ENCODE results near the gene UQCRQ. TPM values are rescaled to one million over a fixed set of nuclear protein-coding genes. Genes with fewer than 3 reads are reported as not detected.

Gene UQCRQ
- total and polyA plus RNA-seq, 2 donors from 2014 or later = 306 to 1,158 TPM

DNA sequence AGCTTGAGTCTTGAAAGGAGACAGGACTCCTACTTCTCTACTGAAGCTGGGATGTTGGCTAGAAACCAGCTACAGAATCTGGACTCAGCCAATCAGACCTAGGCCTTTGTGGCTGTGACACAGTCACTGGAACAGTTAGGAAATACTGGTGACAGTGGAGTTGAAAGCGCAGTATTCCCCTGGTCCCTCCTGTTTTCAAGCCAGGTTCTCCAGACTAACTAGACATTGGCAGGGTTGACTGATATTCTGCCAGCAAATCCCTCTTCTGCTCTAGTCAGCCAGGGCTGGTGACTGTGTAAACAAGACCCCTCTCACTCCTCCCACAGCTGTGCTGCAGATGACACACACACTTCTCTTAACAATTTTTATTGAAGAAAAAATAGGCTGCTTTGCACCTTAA is 44.7 kb upstream of the UQCRQ start:
- H3K27ac ChIP-seq (ENCODE audit: low read depth in 2 of 2, low read length in 2 of 2) = no peak overlapping the region
- no peak overlapping the region for H3K9ac ChIP-seq (ENCODE audit: low read length in 3 of 3)
- peak in 1 of 5 donors; percentile 48 for DNase-seq
- H3K27me3 ChIP-seq (ENCODE audit: control insufficient read depth, insufficient read depth, low read length) = no peaks in the 10 kb centered on the region
- peaks cover 0 to 5% (median 0%) of the 10 kb centered on the region in 3 donors for H3K4me1 ChIP-seq (ENCODE audit: control insufficient read depth in 2 of 3, insufficient read depth in 2 of 3, low read depth in 1 of 3, low read length in 3 of 3)
- intact Hi-C loops (cut with DNase I) = no loop called here
- TF ChIP-seq, protein P1, sequence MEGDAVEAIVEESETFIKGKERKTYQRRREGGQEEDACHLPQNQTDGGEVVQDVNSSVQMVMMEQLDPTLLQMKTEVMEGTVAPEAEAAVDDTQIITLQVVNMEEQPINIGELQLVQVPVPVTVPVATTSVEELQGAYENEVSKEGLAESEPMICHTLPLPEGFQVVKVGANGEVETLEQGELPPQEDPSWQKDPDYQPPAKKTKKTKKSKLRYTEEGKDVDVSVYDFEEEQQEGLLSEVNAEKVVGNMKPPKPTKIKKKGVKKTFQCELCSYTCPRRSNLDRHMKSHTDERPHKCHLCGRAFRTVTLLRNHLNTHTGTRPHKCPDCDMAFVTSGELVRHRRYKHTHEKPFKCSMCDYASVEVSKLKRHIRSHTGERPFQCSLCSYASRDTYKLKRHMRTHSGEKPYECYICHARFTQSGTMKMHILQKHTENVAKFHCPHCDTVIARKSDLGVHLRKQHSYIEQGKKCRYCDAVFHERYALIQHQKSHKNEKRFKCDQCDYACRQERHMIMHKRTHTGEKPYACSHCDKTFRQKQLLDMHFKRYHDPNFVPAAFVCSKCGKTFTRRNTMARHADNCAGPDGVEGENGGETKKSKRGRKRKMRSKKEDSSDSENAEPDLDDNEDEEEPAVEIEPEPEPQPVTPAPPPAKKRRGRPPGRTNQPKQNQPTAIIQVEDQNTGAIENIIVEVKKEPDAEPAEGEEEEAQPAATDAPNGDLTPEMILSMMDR (IDR thresholded peaks at IDR 0.05; ENCODE audit: borderline replicate concordance, extremely low read depth, insufficient read depth) = no peak
- no peak overlapping the region for H3K4me3 ChIP-seq (ENCODE audit: low read length in 3 of 3)
- FAIRE-seq = no peak
- H3K36me3 ChIP-seq (ENCODE audit: control insufficient read depth in 2 of 3, insufficient read depth in 3 of 3, low read length in 3 of 3) = no peaks in the 10 kb centered on the region
- no peaks in the 10 kb centered on the region for H3K9me3 ChIP-seq (ENCODE audit: control insufficient read depth in 2 of 3, insufficient read depth in 1 of 3, low read length in 3 of 3)

DNA sequence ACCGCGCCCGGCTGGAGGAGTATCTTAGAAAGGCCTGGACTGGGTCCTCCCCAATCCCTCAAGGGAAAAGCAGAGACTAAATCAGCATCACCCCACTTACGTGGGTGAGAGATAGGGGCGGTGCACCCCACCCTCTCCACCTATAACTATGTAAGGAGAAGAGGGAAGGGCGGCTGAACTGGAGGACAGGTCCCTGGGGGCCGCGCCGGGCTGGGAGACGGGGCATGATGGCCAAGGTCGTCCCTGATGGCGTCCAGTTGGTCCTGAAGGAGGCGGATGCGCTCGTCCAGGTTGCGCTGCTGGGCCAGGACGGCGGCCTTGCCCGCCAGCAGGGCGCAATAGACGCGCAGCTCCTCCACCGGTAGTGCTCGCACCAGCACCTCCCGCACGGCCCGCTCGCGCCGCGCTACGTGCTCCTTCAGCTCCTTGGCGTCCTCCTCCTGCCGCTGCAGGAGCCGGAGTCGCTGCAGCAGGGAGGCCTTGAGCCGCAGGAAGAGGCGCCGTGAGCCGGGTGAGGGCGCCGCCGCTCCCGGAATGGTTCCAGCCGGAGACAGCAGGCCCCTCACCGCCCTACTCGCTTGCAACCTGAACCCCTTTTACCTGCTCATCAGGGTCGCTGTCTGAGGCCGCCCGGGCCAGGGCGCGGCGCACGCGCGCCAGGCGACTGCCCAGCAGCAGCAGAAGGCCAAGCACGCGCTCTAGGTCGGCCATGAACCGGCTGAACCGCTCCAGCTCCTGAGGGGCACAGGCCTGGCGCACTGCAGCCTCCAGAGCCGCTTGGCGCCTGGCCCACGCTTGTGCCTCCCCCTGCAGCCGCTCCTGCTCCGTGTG is 43.6 kb upstream of the UQCRQ start:
- Histone ChIP-seq H3K9ac (ENCODE audit: low read length in 3 of 3) (no peak overlapping the region), H3K4me1 (ENCODE audit: control insufficient read depth in 2 of 3, insufficient read depth in 2 of 3, low read depth in 1 of 3, low read length in 3 of 3) (peaks cover 0 to 5% (median 0%) of the 10 kb centered on the region in 3 donors)
- DNase-seq = peak; percentile 80 to 89 (median 81)

GRCh38 chr5:132823481-132824050 is 42.9 kb upstream of the UQCRQ start:
- Histone ChIP-seq H3K36me3 (ENCODE audit: control insufficient read depth in 2 of 3, insufficient read depth in 3 of 3, low read length in 3 of 3) (no peaks in the 10 kb centered on the region), H3K9ac (ENCODE audit: low read length in 3 of 3) (peak overlapping the region in 1 of 3 donors; percentile 19), H3K9me3 (ENCODE audit: control insufficient read depth in 2 of 3, insufficient read depth in 1 of 3, low read length in 3 of 3) (no peaks in the 10 kb centered on the region), H3K4me3 (ENCODE audit: low read length in 3 of 3) (peak overlapping the region in 1 of 3 donors; percentile 39), H3K27ac (ENCODE audit: low read depth in 2 of 2, low read length in 2 of 2) (no peak overlapping the region), H3K27me3 (ENCODE audit: control insufficient read depth, insufficient read depth, low read length) (no peaks in the 10 kb centered on the region), H3K4me1 (ENCODE audit: control insufficient read depth in 2 of 3, insufficient read depth in 2 of 3, low read depth in 1 of 3, low read length in 3 of 3) (peaks cover 0 to 5% (median 0%) of the 10 kb centered on the region in 3 donors)
- TF ChIP-seq, protein P1 (IDR thresholded peaks at IDR 0.05; ENCODE audit: borderline replicate concordance, extremely low read depth, insufficient read depth) = no peak
- FAIRE-seq = no peak
- no peak for DNase-seq
- intact Hi-C loops (cut with DNase I) = no loop called here

More for the DNA sequence above, 43.6 kb upstream of the UQCRQ start:
- Histone ChIP-seq H3K4me3 (ENCODE audit: low read length in 3 of 3) (peak overlapping the region in 1 of 3 donors; percentile 39), H3K36me3 (ENCODE audit: control insufficient read depth in 2 of 3, insufficient read depth in 3 of 3, low read length in 3 of 3) (no peaks in the 10 kb centered on the region), H3K27me3 (ENCODE audit: control insufficient read depth, insufficient read depth, low read length) (no peaks in the 10 kb centered on the region), H3K27ac (ENCODE audit: low read depth in 2 of 2, low read length in 2 of 2) (peak overlapping the region in 1 of 2 donors; percentile 22), H3K9me3 (ENCODE audit: control insufficient read depth in 2 of 3, insufficient read depth in 1 of 3, low read length in 3 of 3) (no peaks in the 10 kb centered on the region)
- TF ChIP-seq, protein P1 (IDR thresholded peaks at IDR 0.05; ENCODE audit: borderline replicate concordance, extremely low read depth, insufficient read depth) = peak; percentile 11
- intact Hi-C loops (cut with DNase I) = no loop called here
- no peak for FAIRE-seq

Measured in kidney (tissue), 14 donors.